ENCODE data around the gene ESPNL.

Gene ESPNL

DNA sequence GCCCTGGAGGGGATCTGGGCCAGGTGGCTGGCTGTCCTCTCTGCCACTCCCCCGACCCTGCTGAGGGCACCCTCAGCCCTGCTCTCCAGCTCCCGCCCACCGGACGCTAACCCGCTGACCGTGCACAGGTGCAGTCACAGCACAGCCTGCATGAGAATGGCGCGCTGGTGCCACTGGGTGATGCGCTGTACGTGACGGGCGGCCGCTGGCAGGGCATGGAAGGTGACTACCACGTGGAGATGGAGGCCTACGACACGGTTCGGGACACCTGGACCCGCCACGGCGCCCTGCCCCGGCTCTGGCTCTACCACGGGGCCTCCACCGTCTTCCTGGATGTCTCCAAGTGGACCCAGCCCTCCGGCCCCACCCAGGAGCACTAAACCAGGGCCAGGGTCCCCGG lies 50.5 kb downstream of the ESPNL start:
- Histone ChIP-seq H2BK12ac (ENCODE audit: low read length) (no peak overlapping the region), H3K36me3 (ENCODE audit: control insufficient read depth in 1 of 2, insufficient read depth in 2 of 2, low read length in 2 of 2) (no peaks in the 10 kb centered on the region), H4K91ac (ENCODE audit: low read depth, low read length) (no peak overlapping the region), H3K4me3 (ENCODE audit: low read depth, low read length) (no peak overlapping the region), H4K8ac (ENCODE audit: low read depth, low read length) (no peak overlapping the region), H2AFZ (ENCODE audit: insufficient read depth, low read length, poor library complexity) (no peak overlapping the region), H2BK5ac (ENCODE audit: low read depth, low read length, poor library complexity) (no peak overlapping the region), H3K79me1 (ENCODE audit: low read length) (no peaks in the 10 kb centered on the region), H3K9ac (ENCODE audit: low read length) (no peak overlapping the region), H2AK5ac (ENCODE audit: low read length) (no peak overlapping the region), H2BK120ac (ENCODE audit: insufficient read depth, low read length, poor library complexity) (no peak overlapping the region), H3K9me3 (ENCODE audit: insufficient read depth, low read depth, low read length) (peaks cover 2% of the 10 kb centered on the region), H3K4me1 (ENCODE audit: control insufficient read depth in 1 of 2, insufficient read depth in 2 of 2, low read length in 2 of 2) (no peaks in the 10 kb centered on the region), H3K27ac (ENCODE audit: low read depth, low read length) (no peak overlapping the region), H3K27me3 (ENCODE audit: insufficient read depth, low read length) (no peaks in the 10 kb centered on the region), H3K14ac (ENCODE audit: low read length) (no peak overlapping the region), H3K4me2 (ENCODE audit: low read length) (no peak overlapping the region), H3K23ac (ENCODE audit: low read length) (no peak overlapping the region), H4K12ac (ENCODE audit: low read depth, low read length) (no peak overlapping the region), H3K79me2 (ENCODE audit: control insufficient read depth, insufficient read depth, low read length, poor library complexity) (no peaks in the 10 kb centered on the region), H3K4ac (ENCODE audit: low read depth, low read length) (no peak overlapping the region), H3K18ac (ENCODE audit: low read length) (no peak overlapping the region)
- DNase-seq: no peak
- WGBS (ENCODE audit: extremely low coverage, insufficient coverage, insufficient read length): no CpG with 5 or more reads among the region's 25 CpGs

DNA sequence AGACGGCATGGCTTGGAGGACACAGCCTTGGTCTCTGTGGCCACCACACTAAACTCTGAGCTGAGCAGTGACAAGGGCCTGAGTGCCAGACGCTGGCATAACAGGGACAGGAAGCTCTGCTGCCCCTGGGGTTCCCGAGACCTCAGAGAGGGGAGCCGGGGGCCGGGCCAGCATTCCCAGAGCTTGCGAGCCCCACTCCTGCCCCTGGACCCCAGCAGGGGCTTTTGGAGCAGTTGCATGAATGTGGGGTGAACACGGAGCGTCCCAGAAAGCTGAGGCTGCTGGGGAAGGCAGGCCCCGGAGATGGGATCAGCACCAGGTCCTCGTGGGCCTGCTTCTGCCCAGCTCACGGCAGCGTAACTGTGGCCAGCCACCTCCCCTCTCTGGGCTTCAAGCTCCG lies 51.1 kb downstream of the ESPNL start:
- WGBS (ENCODE audit: extremely low coverage, insufficient coverage, insufficient read length): no CpG with 5 or more reads among the region's 13 CpGs
- no peak overlapping the region for H4K8ac ChIP-seq (ENCODE audit: low read depth, low read length)
- H3K4me3 ChIP-seq (ENCODE audit: low read depth, low read length): no peak overlapping the region
- no peak overlapping the region for H4K91ac ChIP-seq (ENCODE audit: low read depth, low read length)
- H3K9me3 ChIP-seq (ENCODE audit: insufficient read depth, low read depth, low read length): peaks cover 2% of the 10 kb centered on the region
- H3K14ac ChIP-seq (ENCODE audit: low read length): no peak overlapping the region
- no peak overlapping the region for H2BK12ac ChIP-seq (ENCODE audit: low read length)
- H3K4me2 ChIP-seq (ENCODE audit: low read length): no peak overlapping the region
- H3K36me3 ChIP-seq (ENCODE audit: control insufficient read depth in 1 of 2, insufficient read depth in 2 of 2, low read length in 2 of 2): no peaks in the 10 kb centered on the region
- H2AFZ ChIP-seq (ENCODE audit: insufficient read depth, low read length, poor library complexity): no peak overlapping the region
- H2BK5ac ChIP-seq (ENCODE audit: low read depth, low read length, poor library complexity): no peak overlapping the region
- DNase-seq: no peak
- no peaks in the 10 kb centered on the region for H3K27me3 ChIP-seq (ENCODE audit: insufficient read depth, low read length)
- no peaks in the 10 kb centered on the region for H3K79me2 ChIP-seq (ENCODE audit: control insufficient read depth, insufficient read depth, low read length, poor library complexity)
- H3K4ac ChIP-seq (ENCODE audit: low read depth, low read length): no peak overlapping the region
- no peak overlapping the region for H3K9ac ChIP-seq (ENCODE audit: low read length)
- H3K23ac ChIP-seq (ENCODE audit: low read length): no peak overlapping the region
- no peak overlapping the region for H3K18ac ChIP-seq (ENCODE audit: low read length)
- no peak overlapping the region for H4K12ac ChIP-seq (ENCODE audit: low read depth, low read length)
- no peaks in the 10 kb centered on the region for H3K79me1 ChIP-seq (ENCODE audit: low read length)
- no peak overlapping the region for H3K27ac ChIP-seq (ENCODE audit: low read depth, low read length)
- H2AK5ac ChIP-seq (ENCODE audit: low read length): no peak overlapping the region
- no peaks in the 10 kb centered on the region for H3K4me1 ChIP-seq (ENCODE audit: control insufficient read depth in 1 of 2, insufficient read depth in 2 of 2, low read length in 2 of 2)
- H2BK120ac ChIP-seq (ENCODE audit: insufficient read depth, low read length, poor library complexity): no peak overlapping the region

DNA sequence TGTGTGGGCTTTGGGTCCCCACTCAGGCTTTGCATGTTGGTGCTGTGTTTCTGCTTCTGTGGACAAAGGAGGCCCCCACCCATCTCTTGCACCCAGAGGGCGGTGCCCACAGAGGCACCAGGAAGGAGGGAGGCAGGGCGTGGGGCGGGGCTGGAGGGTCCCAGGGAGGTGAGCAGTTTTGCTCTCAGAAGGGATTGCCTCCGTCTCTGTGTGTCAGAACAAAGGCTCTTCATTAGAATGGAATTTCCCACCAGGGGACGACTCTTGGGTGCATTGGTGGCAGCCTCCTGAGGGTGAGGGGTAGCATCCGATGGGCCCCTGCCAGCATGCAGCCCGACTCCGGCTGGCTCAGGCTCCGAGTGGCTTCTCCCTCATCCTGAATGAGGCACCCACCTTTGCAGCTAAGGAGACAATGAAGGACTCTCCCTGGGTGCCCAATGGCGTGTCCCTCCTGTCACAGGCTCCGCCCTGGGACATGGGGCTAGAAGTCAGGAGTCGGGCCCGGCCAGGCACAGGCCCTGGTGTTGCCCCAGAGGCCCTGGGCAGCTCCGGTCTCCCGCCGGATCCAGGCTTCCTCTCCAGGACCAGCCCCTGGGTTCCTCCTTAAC lies 51.6 kb downstream of the ESPNL start:
- Histone ChIP-seq H3K9ac (ENCODE audit: low read length) (no peak overlapping the region), H3K4me1 (ENCODE audit: control insufficient read depth in 1 of 2, insufficient read depth in 2 of 2, low read length in 2 of 2) (no peaks in the 10 kb centered on the region), H3K27ac (ENCODE audit: low read depth, low read length) (no peak overlapping the region), H4K91ac (ENCODE audit: low read depth, low read length) (no peak overlapping the region), H2BK120ac (ENCODE audit: insufficient read depth, low read length, poor library complexity) (no peak overlapping the region), H3K14ac (ENCODE audit: low read length) (no peak overlapping the region), H3K4me2 (ENCODE audit: low read length) (no peak overlapping the region), H3K4ac (ENCODE audit: low read depth, low read length) (no peak overlapping the region), H3K79me2 (ENCODE audit: control insufficient read depth, insufficient read depth, low read length, poor library complexity) (no peaks in the 10 kb centered on the region), H2AK5ac (ENCODE audit: low read length) (no peak overlapping the region), H3K27me3 (ENCODE audit: insufficient read depth, low read length) (no peaks in the 10 kb centered on the region), H3K36me3 (ENCODE audit: control insufficient read depth in 1 of 2, insufficient read depth in 2 of 2, low read length in 2 of 2) (no peaks in the 10 kb centered on the region), H4K12ac (ENCODE audit: low read depth, low read length) (no peak overlapping the region), H2BK5ac (ENCODE audit: low read depth, low read length, poor library complexity) (no peak overlapping the region), H2BK12ac (ENCODE audit: low read length) (no peak overlapping the region), H3K9me3 (ENCODE audit: insufficient read depth, low read depth, low read length) (peaks cover 2% of the 10 kb centered on the region), H3K18ac (ENCODE audit: low read length) (no peak overlapping the region), H3K23ac (ENCODE audit: low read length) (no peak overlapping the region), H4K8ac (ENCODE audit: low read depth, low read length) (no peak overlapping the region), H2AFZ (ENCODE audit: insufficient read depth, low read length, poor library complexity) (no peak overlapping the region), H3K4me3 (ENCODE audit: low read depth, low read length) (no peak overlapping the region), H3K79me1 (ENCODE audit: low read length) (no peaks in the 10 kb centered on the region)
- DNase-seq: no peak
- WGBS (ENCODE audit: extremely low coverage, insufficient coverage, insufficient read length): no CpG with 5 or more reads among the region's 16 CpGs

DNA sequence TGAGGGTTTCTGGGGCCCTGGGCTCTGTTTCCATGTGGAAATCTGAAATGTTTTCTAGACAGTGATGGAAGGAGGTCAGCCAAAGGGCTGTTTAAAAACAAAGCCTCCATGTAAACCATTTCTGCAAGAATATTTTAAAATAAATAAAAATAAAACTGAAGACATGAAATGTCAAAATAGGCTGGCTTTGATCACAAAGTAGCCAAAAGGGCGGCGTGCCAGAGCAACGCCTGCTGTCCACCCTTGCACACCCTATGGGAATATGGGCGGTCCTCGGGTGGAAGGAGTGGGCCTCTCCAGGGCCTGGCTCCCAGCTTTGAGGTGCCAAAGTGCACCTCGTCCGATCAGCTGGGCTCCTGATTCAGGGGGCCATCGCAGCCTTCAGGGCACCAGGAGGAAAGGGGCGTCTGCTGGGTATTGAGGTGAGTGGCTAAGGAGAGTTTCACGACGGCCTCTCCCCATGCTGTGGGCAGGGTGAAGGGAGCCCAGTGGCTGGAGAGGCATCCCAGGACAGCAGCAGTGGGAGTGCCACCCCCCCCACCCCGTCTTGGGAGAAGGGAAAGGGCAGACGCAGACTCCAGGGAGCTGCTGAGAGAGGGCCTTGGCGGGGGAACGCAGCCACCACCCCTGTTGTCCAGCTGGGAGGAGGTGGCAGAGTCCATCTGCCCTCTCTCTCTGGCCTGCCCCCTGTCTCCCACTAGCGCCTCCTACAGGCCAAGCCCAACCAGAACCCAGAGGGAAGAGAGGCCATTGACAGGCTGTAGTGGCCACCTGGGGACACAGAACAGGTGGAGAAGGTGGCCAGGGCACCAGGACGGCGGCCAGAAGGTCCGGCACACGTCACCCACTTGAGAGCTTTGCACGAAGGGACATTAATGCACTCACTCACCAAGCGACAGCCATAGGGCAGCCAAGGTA lies 52.9 kb downstream of the ESPNL start:
- Histone ChIP-seq H3K4me2 (ENCODE audit: low read length) (no peak overlapping the region), H3K79me2 (ENCODE audit: control insufficient read depth, insufficient read depth, low read length, poor library complexity) (no peaks in the 10 kb centered on the region), H2AK5ac (ENCODE audit: low read length) (no peak overlapping the region), H3K4ac (ENCODE audit: low read depth, low read length) (no peak overlapping the region), H3K23ac (ENCODE audit: low read length) (no peak overlapping the region), H3K36me3 (ENCODE audit: control insufficient read depth in 1 of 2, insufficient read depth in 2 of 2, low read length in 2 of 2) (no peaks in the 10 kb centered on the region), H3K27ac (ENCODE audit: low read depth, low read length) (no peak overlapping the region), H2BK5ac (ENCODE audit: low read depth, low read length, poor library complexity) (no peak overlapping the region), H3K9ac (ENCODE audit: low read length) (no peak overlapping the region), H2BK12ac (ENCODE audit: low read length) (no peak overlapping the region), H4K91ac (ENCODE audit: low read depth, low read length) (no peak overlapping the region), H3K4me1 (ENCODE audit: control insufficient read depth in 1 of 2, insufficient read depth in 2 of 2, low read length in 2 of 2) (no peaks in the 10 kb centered on the region), H4K8ac (ENCODE audit: low read depth, low read length) (no peak overlapping the region), H3K18ac (ENCODE audit: low read length) (no peak overlapping the region), H3K4me3 (ENCODE audit: low read depth, low read length) (no peak overlapping the region), H2AFZ (ENCODE audit: insufficient read depth, low read length, poor library complexity) (no peak overlapping the region), H3K9me3 (ENCODE audit: insufficient read depth, low read depth, low read length) (peaks cover 2% of the 10 kb centered on the region), H2BK120ac (ENCODE audit: insufficient read depth, low read length, poor library complexity) (no peak overlapping the region), H3K79me1 (ENCODE audit: low read length) (no peaks in the 10 kb centered on the region), H3K14ac (ENCODE audit: low read length) (no peak overlapping the region), H3K27me3 (ENCODE audit: insufficient read depth, low read length) (peaks cover under 1% of the 10 kb centered on the region), H4K12ac (ENCODE audit: low read depth, low read length) (no peak overlapping the region)
- WGBS (ENCODE audit: extremely low coverage, insufficient coverage, insufficient read length): no CpG with 5 or more reads among the region's 22 CpGs
- no peak for DNase-seq

All from trophoblast cell (in vitro differentiated cells and primary cell).